ENCODE results near the gene GJB6. TPM values are rescaled to one million over a fixed set of nuclear protein-coding genes. Genes with fewer than 3 reads are reported as not detected.

GJB6 gene
- total RNA-seq, 1 donor from 2014 or later: not detected

- Histone ChIP-seq H3K4me3 (no peak overlapping the region), H3K4me1 (no peaks in the 10 kb centered on the region), H3K9me3 (no peaks in the 10 kb centered on the region), H3K27me3 (peaks cover 3% of the 10 kb centered on the region), H3K27ac (no peak overlapping the region), H3K36me3 (no peaks in the 10 kb centered on the region)
- TF ChIP-seq, protein P1, sequence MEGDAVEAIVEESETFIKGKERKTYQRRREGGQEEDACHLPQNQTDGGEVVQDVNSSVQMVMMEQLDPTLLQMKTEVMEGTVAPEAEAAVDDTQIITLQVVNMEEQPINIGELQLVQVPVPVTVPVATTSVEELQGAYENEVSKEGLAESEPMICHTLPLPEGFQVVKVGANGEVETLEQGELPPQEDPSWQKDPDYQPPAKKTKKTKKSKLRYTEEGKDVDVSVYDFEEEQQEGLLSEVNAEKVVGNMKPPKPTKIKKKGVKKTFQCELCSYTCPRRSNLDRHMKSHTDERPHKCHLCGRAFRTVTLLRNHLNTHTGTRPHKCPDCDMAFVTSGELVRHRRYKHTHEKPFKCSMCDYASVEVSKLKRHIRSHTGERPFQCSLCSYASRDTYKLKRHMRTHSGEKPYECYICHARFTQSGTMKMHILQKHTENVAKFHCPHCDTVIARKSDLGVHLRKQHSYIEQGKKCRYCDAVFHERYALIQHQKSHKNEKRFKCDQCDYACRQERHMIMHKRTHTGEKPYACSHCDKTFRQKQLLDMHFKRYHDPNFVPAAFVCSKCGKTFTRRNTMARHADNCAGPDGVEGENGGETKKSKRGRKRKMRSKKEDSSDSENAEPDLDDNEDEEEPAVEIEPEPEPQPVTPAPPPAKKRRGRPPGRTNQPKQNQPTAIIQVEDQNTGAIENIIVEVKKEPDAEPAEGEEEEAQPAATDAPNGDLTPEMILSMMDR (IDR thresholded peaks at IDR 0.05): peak; percentile 35 to 74 (median 62)
- intact Hi-C loops (cut with DNase I): loop anchor here (10.0 kb wide), 1 partner anchor 742 kb away; no protein-coding TSS in a partner anchor
- DNase-seq (ENCODE audit: low spot score in 2 of 2): no peak
Measured at GRCh38 chr13:20182231-20182846, 49.8 kb downstream of the GJB6 start.

DNA sequence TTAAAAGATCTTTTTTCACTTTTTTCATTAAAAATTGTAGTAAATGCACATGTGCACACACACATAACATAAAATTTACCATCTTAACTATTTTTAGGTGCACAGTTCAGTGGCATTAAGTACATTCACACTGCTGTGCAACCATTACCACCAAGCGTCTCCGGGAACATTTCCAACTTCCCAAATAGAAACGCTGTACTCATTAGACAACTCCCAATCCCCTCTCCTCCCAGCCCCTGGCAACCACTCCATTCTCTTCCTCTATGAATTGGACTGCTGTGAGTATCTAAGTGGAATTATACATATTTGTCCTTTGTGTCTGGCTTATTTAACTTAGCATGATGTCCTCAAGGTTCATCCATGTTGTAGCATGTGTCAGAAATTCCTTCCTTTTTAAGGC lies 50.9 kb downstream of the GJB6 start:
- Histone ChIP-seq H3K9me3 (no peaks in the 10 kb centered on the region), H3K27ac (no peak overlapping the region), H3K27me3 (peaks cover 6% of the 10 kb centered on the region), H3K4me1 (no peaks in the 10 kb centered on the region), H3K36me3 (no peaks in the 10 kb centered on the region), H3K4me3 (no peak overlapping the region)
- DNase-seq (ENCODE audit: low spot score in 2 of 2): no peak
- intact Hi-C loops (cut with DNase I): loop anchor here (10.0 kb wide), 1 partner anchor 744 kb away; no protein-coding TSS in a partner anchor
- TF ChIP-seq, protein P1 (IDR thresholded peaks at IDR 0.05): no peak

DNA sequence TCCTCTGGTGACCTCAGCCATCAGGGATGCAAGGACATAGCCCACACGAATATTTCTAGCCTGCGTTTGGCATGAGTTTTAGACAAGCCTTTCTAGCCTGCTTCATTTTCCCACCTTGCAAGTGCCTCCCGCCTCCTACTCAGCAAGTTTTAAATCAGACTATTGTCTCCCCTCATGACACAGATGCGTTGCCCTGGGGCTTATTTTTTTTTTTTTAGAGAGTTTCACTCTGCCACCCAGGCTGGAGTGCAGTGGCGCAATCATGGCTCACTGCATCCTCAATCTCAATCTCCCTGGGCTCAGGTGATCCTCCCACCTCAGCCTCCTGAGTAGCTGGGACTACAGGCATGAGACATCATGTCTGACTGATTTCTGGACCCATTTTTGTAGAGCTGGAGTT lies 54.0 kb downstream of the GJB6 start:
- Histone ChIP-seq H3K4me3 (no peak overlapping the region), H3K27me3 (peaks cover 6% of the 10 kb centered on the region), H3K4me1 (peaks cover 0 to 4% of the 10 kb centered on the region in 2 donors), H3K9me3 (no peaks in the 10 kb centered on the region), H3K36me3 (no peaks in the 10 kb centered on the region), H3K27ac (no peak overlapping the region)
- no peak for DNase-seq (ENCODE audit: low spot score in 2 of 2)
- TF ChIP-seq, protein P1 (IDR thresholded peaks at IDR 0.05): no peak
- intact Hi-C loops (cut with DNase I): no loop called here

DNA sequence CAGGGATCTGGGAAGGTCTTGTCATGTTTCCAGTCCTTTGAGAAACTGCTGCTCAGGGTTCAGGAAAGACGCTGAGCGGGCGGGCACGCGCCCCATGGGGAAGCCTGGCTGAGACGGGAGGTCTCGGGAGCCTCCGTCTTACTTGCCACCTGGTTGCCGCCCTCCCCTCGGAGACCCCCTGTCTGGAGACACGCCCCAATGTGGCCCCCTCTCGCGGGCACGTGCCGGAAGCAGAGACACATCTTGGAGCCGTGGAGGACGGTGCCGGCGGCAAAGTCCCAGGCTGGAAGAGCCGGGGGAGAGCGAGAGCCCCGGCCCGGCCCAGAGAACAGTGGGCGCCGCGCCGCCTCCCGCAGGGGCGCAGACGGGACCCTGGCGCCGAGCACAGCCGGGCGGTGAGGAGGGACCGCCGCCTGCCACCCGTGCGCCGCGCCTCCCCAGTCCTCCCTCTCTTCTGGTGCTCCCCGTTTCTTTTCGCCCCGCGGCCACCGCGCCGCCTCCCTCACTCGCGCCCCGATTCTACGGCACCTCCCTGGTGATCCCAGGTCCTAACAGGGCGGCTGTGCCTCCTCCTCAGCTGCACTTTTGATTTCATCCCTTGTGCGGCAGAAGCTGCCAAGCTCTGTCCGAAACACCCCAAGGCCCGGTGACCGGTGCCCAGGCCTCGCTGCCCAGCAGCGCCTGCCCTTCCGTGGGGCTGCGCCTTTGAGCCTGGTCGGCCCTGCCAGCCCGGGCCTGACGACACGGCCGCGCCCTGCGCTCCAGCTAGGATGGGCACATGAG lies 54.9 kb downstream of the GJB6 start:
- DNase-seq (ENCODE audit: low spot score in 2 of 2): no peak
- TF ChIP-seq, protein P1 (IDR thresholded peaks at IDR 0.05): no peak
- Histone ChIP-seq H3K4me3 (peak overlapping the region in 1 of 2 donors; percentile 31), H3K27ac (no peak overlapping the region), H3K4me1 (peaks cover 0 to 4% of the 10 kb centered on the region in 2 donors), H3K36me3 (no peaks in the 10 kb centered on the region), H3K9me3 (no peaks in the 10 kb centered on the region), H3K27me3 (peaks cover 6% of the 10 kb centered on the region)
- intact Hi-C loops (cut with DNase I): no loop called here

DNA sequence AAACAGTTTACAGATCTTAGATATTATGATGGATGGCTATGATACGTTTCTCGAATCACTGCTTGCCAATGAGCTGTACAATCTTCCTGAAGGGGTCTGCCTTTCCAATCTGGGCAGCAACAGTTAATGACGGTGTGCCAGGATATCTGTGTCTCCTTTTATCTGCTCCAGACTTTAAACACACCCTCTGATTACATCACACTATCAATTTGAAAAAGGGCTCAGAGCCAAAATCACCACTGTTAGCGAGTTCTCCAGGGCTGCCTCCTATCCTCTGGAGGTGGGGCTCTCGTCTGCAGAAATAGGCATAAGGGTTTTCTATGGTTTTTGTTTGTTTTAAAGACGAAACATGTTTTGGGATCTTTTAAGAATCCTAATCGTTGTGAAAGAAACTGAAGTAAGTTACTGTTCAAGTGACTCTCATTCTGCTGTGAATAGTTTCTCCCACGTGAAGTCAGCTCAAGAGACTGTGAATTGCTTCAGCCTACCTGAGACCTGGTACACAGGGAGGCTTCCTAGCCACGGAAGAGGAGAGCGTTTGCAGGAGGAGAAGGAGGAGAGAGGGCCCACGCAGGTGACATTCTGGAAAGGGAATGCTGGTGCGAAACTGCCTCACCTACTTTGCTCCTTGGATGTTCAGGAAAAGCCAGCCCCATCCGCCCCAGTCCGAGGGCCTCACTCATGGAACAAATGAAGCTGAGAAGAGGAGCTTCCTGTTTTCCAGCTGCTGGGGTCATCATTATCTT lies 56.0 kb downstream of the GJB6 start:
- intact Hi-C loops (cut with DNase I): no loop called here
- H3K4me1 ChIP-seq: peaks cover 0 to 4% of the 10 kb centered on the region in 2 donors
- H3K4me3 ChIP-seq: no peak overlapping the region
- H3K27me3 ChIP-seq: peaks cover 6% of the 10 kb centered on the region
- TF ChIP-seq, protein P1 (IDR thresholded peaks at IDR 0.05): no peak
- H3K36me3 ChIP-seq: no peaks in the 10 kb centered on the region
- H3K27ac ChIP-seq: no peak overlapping the region
- DNase-seq (ENCODE audit: low spot score in 2 of 2): no peak
- H3K9me3 ChIP-seq: no peaks in the 10 kb centered on the region

Measured in ascending aorta (tissue), 2 donors.